Measurements from ENCODE around the gene SSU72.
"Not testable (repeated sequence)": the region's sequence is repeated elsewhere in the genome, so short reads cannot be mapped to it uniquely, and the experiment has no call there.

SSU72 gene

GRCh38 chr1:1594602-1595260 is 20.1 kb upstream of the SSU72 start:
- peak; percentile 56 for DNase-seq

- no peak for DNase-seq
Measured at GRCh38 chr1:1593834-1594601, 19.4 kb upstream of the SSU72 start.

GRCh38 chr1:1591452-1591851 is 16.8 kb upstream of the SSU72 start:
- DNase-seq = no peak

- DNase-seq = no peak
Measured at GRCh38 chr1:1583347-1584010, 8.8 kb upstream of the SSU72 start.

- no peak for DNase-seq
Measured at GRCh38 chr1:1582585-1583346, 8.1 kb upstream of the SSU72 start.

- DNase-seq = no peak
Measured at GRCh38 chr1:1578371-1578940, 3.8 kb upstream of the SSU72 start.

- DNase-seq = no peak
Measured at GRCh38 chr1:1577367-1578011, 2.8 kb upstream of the SSU72 start.

GRCh38 chr1:1573843-1574720 is 581 bp downstream of the SSU72 start:
- DNase-seq = peak; percentile 73

GRCh38 chr1:1569341-1569740 is 5.3 kb downstream of the SSU72 start:
- DNase-seq = no peak

- DNase-seq = no peak
Measured at GRCh38 chr1:1567891-1568291, 6.8 kb downstream of the SSU72 start.

- DNase-seq = no peak
Measured at GRCh38 chr1:1567152-1567875, 7.3 kb downstream of the SSU72 start.

GRCh38 chr1:1565340-1565739 is 9.3 kb downstream of the SSU72 start:
- no peak for DNase-seq

GRCh38 chr1:1564268-1564667 is 10.4 kb downstream of the SSU72 start:
- no peak for DNase-seq

- no peak for DNase-seq
Measured at GRCh38 chr1:1563688-1564087, 11.0 kb downstream of the SSU72 start.

- no peak for DNase-seq
Measured at GRCh38 chr1:1562556-1563195, 12.0 kb downstream of the SSU72 start.

GRCh38 chr1:1561801-1562470 is 12.7 kb downstream of the SSU72 start:
- no peak for DNase-seq

- no peak for DNase-seq
Measured at GRCh38 chr1:1560178-1560577, 14.5 kb downstream of the SSU72 start.

- no peak for DNase-seq
Measured at GRCh38 chr1:1559066-1559465, 15.6 kb downstream of the SSU72 start.

- DNase-seq = no peak
Measured at GRCh38 chr1:1558591-1558990, 16.1 kb downstream of the SSU72 start.

GRCh38 chr1:1557688-1558087 is 17.0 kb downstream of the SSU72 start:
- DNase-seq = not testable (repeated sequence)

Data from DMS153 (cell line).